Body of pancreas (tissue), 4 donors: ENCODE measurements around the gene MBD1. TPM values are rescaled to one million over a fixed set of nuclear protein-coding genes. Genes with fewer than 3 reads are reported as not detected.
A peak's percentile ranks its signal among the peaks of the same experiment; 100 is the strongest.

Source experiments
- ATAC-seq: fragments of 150-250 bp; one replicate; pipeline ENCODE4 v1.9.1; 2016
- DNase-seq, 4 donors: peaks; one replicate each; pipeline ENCODE4 v3.0.0-alpha.2; 2019
- H3K27ac ChIP-seq, 4 donors: fragments of 200-600 bp; sonication (generic); 1 replicate in 3 of 4; 2 replicates in 1 of 4; pipeline versions ENCODE4 v1.5.1 to v1.6.1; 2016 to 2019; ENCODE audit warnings: mild to moderate bottlenecking in 1 of 4, mixed read lengths in 1 of 4, moderate library complexity in 1 of 4
- H3K27me3 ChIP-seq, 2 donors: fragments of 200-600 bp; sonication (generic); one replicate each; pipeline ENCODE4 v1.6.0; 2016; ENCODE audit warnings: mild to moderate bottlenecking in 1 of 2
- H3K36me3 ChIP-seq, 2 donors: fragments of 200-600 bp; sonication (generic); replicated peaks in 1 of 2; 2 replicates each; pipeline ENCODE4 v1.5.1; 2016; ENCODE audit warnings: low read depth in 2 of 2; ENCODE audit not compliant: insufficient read depth in 1 of 2
- H3K4me1 ChIP-seq: fragments of 200-600 bp; sonication (generic); one replicate; pipeline ENCODE4 v1.6.0; 2016
- H3K4me3 ChIP-seq, 2 donors: fragments of 200-600 bp; sonication (generic); 1 replicate in 1 of 2; 2 replicates in 1 of 2; pipeline ENCODE4 v1.5.1; 2016 to 2019
- H3K9me3 ChIP-seq, 3 donors: fragments of 200-600 bp; sonication (generic); 1 replicate in 2 of 3; 2 replicates in 1 of 3; pipeline ENCODE4 v1.5.1; 2016
- CTCF ChIP-seq, 7 experiments: fragments of 450-650 bp in 4 of 7; fragments of 200-600 bp in 3 of 7; sonication (generic) in 3 of 7; IDR thresholded peaks; one replicate each; pipeline ENCODE4 v1.5.1; 2016 to 2019; ENCODE audit warnings: antibody characterized with exemption in 7 of 7
- POLR2A ChIP-seq, 3 donors: fragments of 450-650 bp; IDR thresholded peaks; one replicate each; pipeline ENCODE4 v1.6.1; 2016; ENCODE audit warnings: antibody characterized with exemption in 3 of 3, mild to moderate bottlenecking in 2 of 3
- WGBS, 2 donors: methylation state at CpG; one replicate each; pipeline ENCODE4 v1.1.5; 2017; 5-methylcytosine and 5-hydroxymethylcytosine counted together
- intact Hi-C: fragments of 100-400 bp; cut with DNase I; formaldehyde crosslinking; loops from one replicate; pipeline ENCODE4 v1.15.1; 2023
- total RNA-seq, 2 donors: library from RNA; depleted of rRNA; stranded (reverse); fragments of >200 nt; gene quantifications; one replicate each; pipeline ENCODE4 v1.1.0, GENCODE V29; 2016

The MBD1 gene
- total RNA-seq, 2 donors from 2014 or later: 44.6 to 63.3 TPM

GRCh38 chr18:50281972-50282520, 723 bp upstream of the MBD1 start:
- peaks cover 34% of the 10 kb centered on the region for H3K4me1 ChIP-seq
- no peaks in the 10 kb centered on the region for H3K9me3 ChIP-seq
- H3K27me3 ChIP-seq: no peaks in the 10 kb centered on the region
- WGBS, 2 donors: 28 to 62% methylated on average over 14 to 35 of the region's 35 CpGs
- ATAC-seq (no peak), DNase-seq (no peak)
- TF ChIP-seq POLR2A (IDR thresholded peaks at IDR 0.05) (no peak), CTCF (IDR thresholded peaks at IDR 0.05) (no peak)
- intact Hi-C loops: loop anchor here (10.0 kb wide), 1 partner anchor 73 kb away; no protein-coding TSS in a partner anchor
- peak overlapping the region; percentile 88 to 94 for H3K4me3 ChIP-seq
- peak overlapping the region; percentile 93 to 96 (median 94) for H3K27ac ChIP-seq
- H3K36me3 ChIP-seq: peaks cover 8 to 14% of the 10 kb centered on the region in 2 donors

GRCh38 chr18:50280707-50281294, 522 bp downstream of the MBD1 start:
- H3K27me3 ChIP-seq: no peaks in the 10 kb centered on the region
- intact Hi-C loops: loop anchor here (10.0 kb wide), 1 partner anchor 74 kb away; no protein-coding TSS in a partner anchor
- DNase-seq (no peak), ATAC-seq (no peak)
- H3K36me3 ChIP-seq: peaks cover 18 to 25% of the 10 kb centered on the region in 2 donors
- H3K4me3 ChIP-seq: peak overlapping the region; percentile 88 to 94
- peak overlapping the region; percentile 93 to 96 (median 94) for H3K27ac ChIP-seq
- TF ChIP-seq POLR2A (IDR thresholded peaks at IDR 0.05) (no peak), CTCF (IDR thresholded peaks at IDR 0.05) (no peak)
- no peaks in the 10 kb centered on the region for H3K9me3 ChIP-seq
- peaks cover 28% of the 10 kb centered on the region for H3K4me1 ChIP-seq
- 0 to 1% methylated on average over 16 of the region's 16 CpGs for WGBS, 2 donors

DNA sequence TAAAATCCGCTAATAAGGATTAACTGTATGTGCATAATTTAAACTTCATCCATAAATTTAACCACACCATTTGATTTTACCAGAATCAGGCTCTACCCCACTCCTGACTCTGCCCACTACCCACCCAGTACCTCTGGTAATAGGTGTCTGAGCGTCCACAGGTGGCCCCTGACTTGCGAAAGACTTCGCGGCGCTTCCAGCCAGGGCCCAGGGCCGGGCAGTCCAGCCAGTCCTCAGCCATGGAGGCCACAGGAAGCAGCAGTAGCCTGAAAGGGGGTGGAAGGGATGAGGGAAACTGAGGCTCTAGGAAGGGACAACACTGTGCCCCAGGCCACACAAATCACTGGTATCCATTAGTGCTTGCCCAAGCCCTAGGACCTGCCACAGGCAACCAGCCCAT, 1.6 kb downstream of the MBD1 start:
- H3K27me3 ChIP-seq: no peaks in the 10 kb centered on the region
- peaks cover 28% of the 10 kb centered on the region for H3K4me1 ChIP-seq
- no peak overlapping the region for H3K4me3 ChIP-seq
- peaks cover 29 to 33% of the 10 kb centered on the region in 2 donors for H3K36me3 ChIP-seq
- intact Hi-C loops: loop anchor here (10.0 kb wide), 1 partner anchor 75 kb away; no protein-coding TSS in a partner anchor
- WGBS, 2 donors: 82 to 94% methylated on average over 7 of the region's 7 CpGs
- no peak overlapping the region for H3K27ac ChIP-seq
- DNase-seq (no peak), ATAC-seq (no peak)
- TF ChIP-seq CTCF (IDR thresholded peaks at IDR 0.05) (no peak), POLR2A (IDR thresholded peaks at IDR 0.05) (no peak)
- H3K9me3 ChIP-seq: no peaks in the 10 kb centered on the region

GRCh38 chr18:50277942-50278341, 3.4 kb downstream of the MBD1 start:
- no peak overlapping the region for H3K27ac ChIP-seq
- 84 to 87% methylated on average over 6 of the region's 6 CpGs for WGBS, 2 donors
- intact Hi-C loops: no loop called here

More at GRCh38 chr18:50277942-50278341, 3.4 kb downstream of the MBD1 start:
- Histone ChIP-seq H3K36me3 (peaks cover 28 to 34% of the 10 kb centered on the region in 2 donors), H3K27me3 (no peaks in the 10 kb centered on the region), H3K9me3 (no peaks in the 10 kb centered on the region), H3K4me3 (no peak overlapping the region), H3K4me1 (peaks cover 28% of the 10 kb centered on the region)
- TF ChIP-seq POLR2A (IDR thresholded peaks at IDR 0.05) (no peak), CTCF (IDR thresholded peaks at IDR 0.05) (no peak)
- ATAC-seq (no peak), DNase-seq (no peak)
